ENCODE results near the gene FKBP1B.

DNA sequence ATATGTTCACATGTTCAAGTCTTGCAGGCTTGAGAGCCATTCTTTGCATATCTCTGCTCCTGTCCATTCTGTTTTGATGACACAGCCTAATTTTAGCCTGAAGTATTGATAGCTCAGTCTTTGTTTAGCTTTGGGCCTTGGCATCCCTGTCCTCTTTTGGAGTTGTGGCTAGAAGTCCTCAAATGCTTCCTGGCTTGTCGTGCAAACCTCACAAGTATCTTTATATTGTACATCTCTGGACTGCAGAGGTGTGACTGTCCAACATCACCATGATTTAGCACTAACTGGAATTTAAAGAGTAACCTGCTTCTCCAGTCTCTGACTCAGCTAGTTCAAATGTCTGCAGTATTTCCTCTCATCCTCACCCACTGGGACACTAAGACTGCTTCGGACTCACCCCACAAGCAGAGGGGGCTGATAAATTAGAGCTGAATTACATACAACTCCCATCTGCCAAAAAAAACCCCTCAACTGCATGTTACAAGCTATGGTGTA, 61.9 kb downstream of the FKBP1B start:
- TF ChIP-seq, protein P1, sequence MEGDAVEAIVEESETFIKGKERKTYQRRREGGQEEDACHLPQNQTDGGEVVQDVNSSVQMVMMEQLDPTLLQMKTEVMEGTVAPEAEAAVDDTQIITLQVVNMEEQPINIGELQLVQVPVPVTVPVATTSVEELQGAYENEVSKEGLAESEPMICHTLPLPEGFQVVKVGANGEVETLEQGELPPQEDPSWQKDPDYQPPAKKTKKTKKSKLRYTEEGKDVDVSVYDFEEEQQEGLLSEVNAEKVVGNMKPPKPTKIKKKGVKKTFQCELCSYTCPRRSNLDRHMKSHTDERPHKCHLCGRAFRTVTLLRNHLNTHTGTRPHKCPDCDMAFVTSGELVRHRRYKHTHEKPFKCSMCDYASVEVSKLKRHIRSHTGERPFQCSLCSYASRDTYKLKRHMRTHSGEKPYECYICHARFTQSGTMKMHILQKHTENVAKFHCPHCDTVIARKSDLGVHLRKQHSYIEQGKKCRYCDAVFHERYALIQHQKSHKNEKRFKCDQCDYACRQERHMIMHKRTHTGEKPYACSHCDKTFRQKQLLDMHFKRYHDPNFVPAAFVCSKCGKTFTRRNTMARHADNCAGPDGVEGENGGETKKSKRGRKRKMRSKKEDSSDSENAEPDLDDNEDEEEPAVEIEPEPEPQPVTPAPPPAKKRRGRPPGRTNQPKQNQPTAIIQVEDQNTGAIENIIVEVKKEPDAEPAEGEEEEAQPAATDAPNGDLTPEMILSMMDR (IDR thresholded peaks at IDR 0.05 in 8 of 11, conservative IDR thresholded peaks at IDR 0.05 in 3 of 11) = no peak
- TF ChIP-seq POLR2AphosphoS5 (IDR thresholded peaks at IDR 0.05) (no peak), POLR2A (IDR thresholded peaks at IDR 0.05) (no peak)

All from spleen (tissue), 7 donors.